Stomach (tissue), 9 donors: ENCODE data around the gene LRRC8A. TPM values are rescaled to one million over a fixed set of nuclear protein-coding genes. Genes with fewer than 3 reads are reported as not detected.
A peak's percentile ranks its signal among the peaks of the same experiment; 100 is the strongest.

ENCODE experiments used
- DNase-seq, 2 donors: peaks; one replicate each; pipeline versions ENCODE4 v3.0.0 to v3.0.0-alpha.2; 2013 to 2019
- H3K27ac ChIP-seq, 5 donors: fragments of 200-600 bp in 4 of 5; sonication (generic) in 4 of 5; one replicate each; pipeline ENCODE4 v1.5.1; 2013 to 2019; ENCODE audit warnings: mild to moderate bottlenecking in 1 of 5, moderate library complexity in 1 of 5
- H3K27me3 ChIP-seq, 3 donors: fragments of 200-600 bp; sonication (generic); one replicate each; pipeline ENCODE4 v1.5.1; 2017 to 2019; ENCODE audit warnings: mixed run types in 1 of 3
- H3K36me3 ChIP-seq, 4 donors: fragments of 200-600 bp; sonication (generic); 1 replicate in 3 of 4; 2 replicates in 1 of 4; pipeline ENCODE4 v1.5.1; 2016 to 2019
- H3K4me1 ChIP-seq, 4 donors: fragments of 200-600 bp; sonication (generic); one replicate each; pipeline ENCODE4 v1.5.1; 2016 to 2019
- H3K4me3 ChIP-seq, 4 donors: fragments of 200-600 bp; sonication (generic) in 3 of 4; one replicate each; pipeline ENCODE4 v1.5.1; 2016 to 2019; ENCODE audit warnings: mild to moderate bottlenecking in 1 of 4
- H3K9me3 ChIP-seq, 4 donors: fragments of 200-600 bp; sonication (generic); one replicate each; pipeline ENCODE4 v1.5.1; 2016 to 2019
- CTCF ChIP-seq, 7 experiments: fragments of 450-650 bp in 4 of 7; fragments of 200-600 bp in 3 of 7; sonication (generic) in 3 of 7; IDR thresholded peaks; one replicate each; pipeline ENCODE4 v1.5.1; 2016 to 2019; ENCODE audit warnings: antibody characterized with exemption in 7 of 7, control low read depth in 2 of 7, mild to moderate bottlenecking in 1 of 7
- EP300 ChIP-seq: sonication (generic); formaldehyde crosslinking; IDR thresholded peaks from one replicate; pipeline ENCODE4 v1.6.1; 2017; ENCODE audit warnings: antibody characterized with exemption
- POLR2A ChIP-seq, 4 donors: fragments of 450-650 bp; IDR thresholded peaks; one replicate each; pipeline ENCODE4 v1.6.1; 2016; ENCODE audit warnings: antibody characterized with exemption in 4 of 4, control low read depth in 2 of 4, mild to moderate bottlenecking in 1 of 4, moderate library complexity in 1 of 4
- POLR2AphosphoS5 ChIP-seq, 3 donors: sonication (generic); formaldehyde crosslinking; IDR thresholded peaks; one replicate each; pipeline ENCODE4 v1.6.1; 2016; ENCODE audit warnings: antibody characterized with exemption in 3 of 3
- WGBS, 5 donors: extraction: QIAGEN DNeasy Blood & Tissue Kit in 3 of 5; methylation state at CpG; one replicate each; pipeline versions ENCODE4 v1.1.5 to v1.1.7; 2013 to 2018; 5-methylcytosine and 5-hydroxymethylcytosine counted together
- intact Hi-C: fragments of 100-400 bp; cut with DNase I; formaldehyde crosslinking; loops from one replicate; pipeline ENCODE4 v1.15.1; 2023; ENCODE audit warnings: low total_unique reads
- polyA plus RNA-seq, 3 donors: library from polyadenylated mRNA; stranded (reverse); fragments of 200-250 nt; gene quantifications; one replicate each; pipeline ENCODE4 v1.2.3, GENCODE V29; 2013
- total RNA-seq, 5 donors: library from RNA; depleted of rRNA; stranded (reverse); fragments of >200 nt; gene quantifications; one replicate each; pipeline versions ENCODE4 v1.1.0 to v1.2.3, GENCODE V29; 2014 to 2016
- donor health status: healthy with polysubstance abuse.
- donor health status: Bipolar disorder and iron deficiency.
- donor health status: healthy.

Gene LRRC8A
- total and polyA plus RNA-seq, 8 donors = 11.2 to 63.7 (median 21.2) TPM

- intact Hi-C loops = no loop called here
- WGBS, 5 donors = 81 to 92% (median 89%) methylated on average over 5 of the region's 5 CpGs
Observed at GRCh38 chr9:128860937-128861336, 21.0 kb upstream of the LRRC8A start.

GRCh38 chr9:128861501-128861900 is 20.4 kb upstream of the LRRC8A start:
- Histone ChIP-seq H3K27ac (peak overlapping the region; percentile 38 to 69 (median 65)), H3K4me3 (no peak overlapping the region), H3K27me3 (no peaks in the 10 kb centered on the region), H3K36me3 (no peaks in the 10 kb centered on the region), H3K4me1 (peaks cover 18 to 42% (median 32%) of the 10 kb centered on the region in 4 donors), H3K9me3 (no peaks in the 10 kb centered on the region)
- intact Hi-C loops = no loop called here
- no peak for DNase-seq
- no peak for TF ChIP-seq POLR2AphosphoS5 (IDR thresholded peaks at IDR 0.05)
- TF ChIP-seq CTCF (IDR thresholded peaks at IDR 0.05) = no peak
- 79 to 96% (median 81%) methylated on average over 5 to 6 of the region's 6 CpGs for WGBS, 5 donors

More at GRCh38 chr9:128860937-128861336, 21.0 kb upstream of the LRRC8A start:
- no peak overlapping the region for H3K4me3 ChIP-seq
- no peak for TF ChIP-seq POLR2AphosphoS5 (IDR thresholded peaks at IDR 0.05)
- no peak for TF ChIP-seq EP300
- TF ChIP-seq CTCF (IDR thresholded peaks at IDR 0.05) = no peak
- TF ChIP-seq POLR2A (IDR thresholded peaks at IDR 0.05) = no peak
- no peaks in the 10 kb centered on the region for H3K36me3 ChIP-seq
- no peaks in the 10 kb centered on the region for H3K9me3 ChIP-seq
- peak overlapping the region in 4 of 5 donors; percentile 59 to 70 (median 64) for H3K27ac ChIP-seq
- H3K27me3 ChIP-seq = no peaks in the 10 kb centered on the region
- H3K4me1 ChIP-seq = peaks cover 18 to 42% (median 32%) of the 10 kb centered on the region in 4 donors
- DNase-seq = no peak

- intact Hi-C loops = no loop called here
Observed at GRCh38 chr9:128862401-128862851, 19.5 kb upstream of the LRRC8A start.

GRCh38 chr9:128863647-128864046 is 18.3 kb upstream of the LRRC8A start:
- Histone ChIP-seq H3K9me3 (no peaks in the 10 kb centered on the region), H3K4me1 (peaks cover 18 to 42% (median 32%) of the 10 kb centered on the region in 4 donors), H3K4me3 (no peak overlapping the region), H3K27me3 (no peaks in the 10 kb centered on the region), H3K36me3 (no peaks in the 10 kb centered on the region), H3K27ac (peak overlapping the region; percentile 2 to 69 (median 23))
- DNase-seq = peak; percentile 80 to 88
- TF ChIP-seq POLR2A (IDR thresholded peaks at IDR 0.05) = no peak
- TF ChIP-seq CTCF (IDR thresholded peaks at IDR 0.05) = peak in 6 of 7 experiments; percentile 88 to 98 (median 95)
- peak in 1 of 3 donors; percentile 47 for TF ChIP-seq POLR2AphosphoS5 (IDR thresholded peaks at IDR 0.05)
- 23 to 29% (median 27%) methylated on average over 10 of the region's 10 CpGs for WGBS, 5 donors
- intact Hi-C loops = no loop called here

More at GRCh38 chr9:128862401-128862851, 19.5 kb upstream of the LRRC8A start:
- TF ChIP-seq POLR2AphosphoS5 (IDR thresholded peaks at IDR 0.05) (peak in 1 of 3 donors; percentile 64), EP300 (no peak)
- no peak overlapping the region for H3K4me3 ChIP-seq
- no peaks in the 10 kb centered on the region for H3K36me3 ChIP-seq
- WGBS, 5 donors = 41 to 66% (median 47%) methylated on average over 6 of the region's 6 CpGs
- H3K27ac ChIP-seq = peak overlapping the region; percentile 38 to 69 (median 65)
- H3K9me3 ChIP-seq = no peaks in the 10 kb centered on the region
- peaks cover 18 to 42% (median 32%) of the 10 kb centered on the region in 4 donors for H3K4me1 ChIP-seq
- peak in 1 of 2 donors; percentile 90 for DNase-seq
- H3K27me3 ChIP-seq = no peaks in the 10 kb centered on the region
